ENCODE results near the gene DGKQ. TPM values are rescaled to one million over a fixed set of nuclear protein-coding genes. Genes with fewer than 3 reads are reported as not detected.
"Not testable (repeated sequence)": the region's sequence is repeated elsewhere in the genome, so short reads cannot be mapped to it uniquely, and the experiment has no call there.

Gene DGKQ
- total RNA-seq, 1 donor from 2014 or later, result 26.9 TPM

GRCh38 chr4:925171-925570 lies 48.2 kb downstream of the DGKQ start:
- no peak for DNase-seq (ENCODE audit: low spot score)

- no peak for DNase-seq (ENCODE audit: low spot score)
These were observed 49.0 kb downstream of the DGKQ start for GRCh38 chr4:924107-925096.

- DNase-seq (ENCODE audit: low spot score), result no peak
These were observed 51.5 kb downstream of the DGKQ start for GRCh38 chr4:921830-922331.

GRCh38 chr4:919004-919680 lies 54.2 kb downstream of the DGKQ start:
- DNase-seq (ENCODE audit: low spot score), result not testable (repeated sequence)

GRCh38 chr4:918591-918990 lies 54.8 kb downstream of the DGKQ start:
- DNase-seq (ENCODE audit: low spot score), result not testable (repeated sequence)

- no peak for DNase-seq (ENCODE audit: low spot score)
These were observed 55.4 kb downstream of the DGKQ start for GRCh38 chr4:917992-918391.

GRCh38 chr4:917466-917865 lies 55.9 kb downstream of the DGKQ start:
- no peak for DNase-seq (ENCODE audit: low spot score)

- DNase-seq (ENCODE audit: low spot score), result no peak
These were observed 57.8 kb downstream of the DGKQ start for GRCh38 chr4:915595-915994.

- no peak for DNase-seq (ENCODE audit: low spot score)
These were observed 58.3 kb downstream of the DGKQ start for GRCh38 chr4:915041-915474.

- no peak for DNase-seq (ENCODE audit: low spot score)
These were observed 58.8 kb downstream of the DGKQ start for GRCh38 chr4:914531-914930.

GRCh38 chr4:913280-913618 lies 60.1 kb downstream of the DGKQ start:
- no peak for DNase-seq (ENCODE audit: low spot score)

GRCh38 chr4:912548-913279 lies 60.7 kb downstream of the DGKQ start:
- no peak for DNase-seq (ENCODE audit: low spot score)

- no peak for DNase-seq (ENCODE audit: low spot score)
These were observed 61.4 kb downstream of the DGKQ start for GRCh38 chr4:911871-912490.

- no peak for DNase-seq (ENCODE audit: low spot score)
These were observed 62.1 kb downstream of the DGKQ start for GRCh38 chr4:911221-911751.

- no peak for DNase-seq (ENCODE audit: low spot score)
These were observed 62.8 kb downstream of the DGKQ start for GRCh38 chr4:910366-911091.

- no peak for DNase-seq (ENCODE audit: low spot score)
These were observed 63.5 kb downstream of the DGKQ start for GRCh38 chr4:909821-910220.

GRCh38 chr4:909131-909571 lies 64.2 kb downstream of the DGKQ start:
- no peak for DNase-seq (ENCODE audit: low spot score)
